ENCODE measurements around the gene PIGK.
"Not testable (repeated sequence)": the region's sequence is repeated elsewhere in the genome, so short reads cannot be mapped to it uniquely, and the experiment has no call there.

Gene PIGK

DNA sequence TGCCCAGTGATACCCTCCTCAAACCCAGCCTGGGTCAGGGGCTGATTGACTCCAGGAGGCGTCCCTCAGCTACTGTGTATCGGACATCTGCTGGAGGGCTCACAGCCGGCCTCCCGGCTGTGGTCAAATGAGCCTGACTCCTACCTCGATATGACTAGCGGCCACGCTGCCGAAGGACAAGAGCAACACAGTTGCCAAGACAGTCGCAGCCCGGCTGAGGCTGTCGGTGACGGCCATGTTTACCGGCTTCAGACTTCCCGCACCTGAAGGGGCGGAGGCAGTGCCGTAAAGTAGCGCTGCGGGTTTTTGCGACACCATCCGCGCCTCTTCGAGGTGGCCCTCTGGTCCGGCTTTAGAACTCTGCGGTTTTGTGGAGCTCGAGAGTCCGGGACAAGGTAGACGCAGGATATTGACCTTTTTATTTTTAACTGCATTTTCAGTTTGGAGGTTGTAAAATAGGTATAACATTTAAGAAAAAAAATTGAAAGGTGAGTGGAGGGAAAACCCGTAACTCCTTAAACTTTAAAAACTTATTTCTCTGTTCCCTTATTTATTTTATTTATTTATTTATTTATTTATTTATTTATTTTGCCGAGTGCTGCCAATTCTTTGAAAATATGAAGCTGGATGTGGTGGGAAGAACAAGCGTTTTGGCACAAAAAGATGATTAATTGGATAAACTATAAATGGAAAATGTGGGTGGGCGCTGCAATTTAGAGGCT is at the start of gene PIGK:
Gene PIGK (minus strand): TSS at position 265 of the 722 bp plus-strand sequence. CDS start 28 bp downstream, at position 237.
- DNase-seq: peak; percentile 80 to 95

DNA sequence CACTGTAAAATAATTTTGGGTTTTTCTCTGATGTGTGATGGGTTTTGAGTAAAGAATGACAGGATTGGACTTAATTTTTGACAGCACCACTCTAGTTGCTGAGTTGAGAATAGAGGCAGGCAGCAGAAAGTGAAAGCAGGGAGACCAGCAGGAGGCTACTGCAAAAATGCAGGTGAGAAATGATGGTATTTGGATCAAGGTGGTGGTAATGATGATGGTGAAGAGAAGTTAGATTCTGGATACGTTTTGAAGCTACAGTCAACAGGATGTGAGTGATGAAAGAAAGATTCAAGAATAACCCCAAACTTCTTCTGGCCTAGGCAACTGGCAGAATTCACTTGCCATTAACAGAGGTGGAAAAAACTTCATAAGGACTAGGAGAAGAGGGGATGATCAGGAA is 47.8 kb upstream of the PIGK start:
- DNase-seq: no peak

DNA sequence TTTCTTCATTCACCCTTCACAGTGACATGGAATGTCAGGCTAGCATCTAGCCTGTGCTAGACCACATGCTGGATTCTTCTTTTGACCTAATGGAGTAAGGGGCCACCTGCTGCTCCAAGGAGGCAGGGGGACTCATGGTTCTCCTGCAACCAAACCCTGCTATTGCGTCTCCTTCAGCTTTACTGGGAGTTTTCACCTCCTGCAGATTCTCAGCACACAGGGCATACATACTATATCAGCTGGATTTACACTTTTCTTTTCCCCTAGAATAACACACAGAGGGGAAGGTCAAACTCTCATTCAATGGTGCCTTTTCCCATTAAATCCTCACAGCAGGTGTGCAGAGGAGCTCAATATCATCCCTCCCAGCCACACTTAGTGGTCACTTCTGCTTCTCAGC is 46.0 kb upstream of the PIGK start:
- DNase-seq: no peak

DNA sequence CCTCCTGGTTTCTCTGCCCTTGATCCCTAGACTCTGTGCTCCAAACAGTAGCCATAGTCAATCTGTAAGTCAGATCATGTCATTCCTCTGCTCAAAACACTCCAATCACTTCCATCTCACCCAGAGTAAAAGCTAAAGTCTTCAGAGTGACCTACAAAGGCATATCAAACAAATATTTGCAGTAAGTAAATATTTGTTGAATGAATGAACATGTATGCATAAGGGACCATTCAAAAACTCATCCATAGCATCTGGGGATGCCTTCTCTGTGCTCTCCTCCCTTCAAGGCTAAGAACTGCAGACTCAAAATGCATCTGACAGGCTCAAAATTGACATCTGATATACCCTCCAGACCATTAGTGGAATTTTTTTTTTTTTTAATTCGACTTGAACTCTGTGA is 44.5 kb upstream of the PIGK start:
- no peak for DNase-seq

DNA sequence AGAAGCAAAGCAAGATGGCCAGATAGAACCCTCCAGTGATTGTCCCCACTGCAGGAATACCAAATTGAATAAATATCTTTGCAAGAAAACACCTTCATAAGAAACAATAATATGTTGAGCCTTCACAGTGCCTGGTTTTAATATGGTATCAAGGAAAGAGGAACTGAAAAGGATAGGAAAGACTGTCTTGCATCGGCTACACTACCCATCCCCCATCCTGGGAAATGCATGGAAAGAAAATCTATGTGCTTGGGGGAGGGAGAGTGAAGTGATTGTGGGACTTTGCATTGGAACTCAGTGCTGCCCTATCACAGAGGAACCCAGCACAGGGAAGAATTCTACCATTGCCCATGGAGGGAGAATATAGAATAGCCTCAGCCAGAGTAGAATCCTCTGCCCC is 34.0 kb upstream of the PIGK start:
- DNase-seq: no peak

DNA sequence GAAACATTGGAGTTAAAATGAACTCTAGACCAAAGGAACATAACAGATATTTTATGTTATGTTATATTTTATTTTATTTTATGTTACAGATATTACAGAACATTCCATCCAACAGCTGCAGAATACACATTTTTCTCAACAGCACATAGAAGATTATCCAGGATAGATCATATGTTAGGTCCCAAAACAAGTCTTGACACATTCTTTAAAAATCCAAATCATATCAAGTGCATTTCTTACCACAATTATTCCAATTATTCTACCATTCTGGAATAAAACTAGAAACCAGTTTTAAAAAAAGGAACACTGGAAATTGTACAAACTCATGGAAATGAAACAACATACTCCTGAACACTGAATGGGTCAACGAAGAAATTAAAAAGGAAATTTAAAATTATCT is 30.9 kb upstream of the PIGK start:
- DNase-seq: no peak

DNA sequence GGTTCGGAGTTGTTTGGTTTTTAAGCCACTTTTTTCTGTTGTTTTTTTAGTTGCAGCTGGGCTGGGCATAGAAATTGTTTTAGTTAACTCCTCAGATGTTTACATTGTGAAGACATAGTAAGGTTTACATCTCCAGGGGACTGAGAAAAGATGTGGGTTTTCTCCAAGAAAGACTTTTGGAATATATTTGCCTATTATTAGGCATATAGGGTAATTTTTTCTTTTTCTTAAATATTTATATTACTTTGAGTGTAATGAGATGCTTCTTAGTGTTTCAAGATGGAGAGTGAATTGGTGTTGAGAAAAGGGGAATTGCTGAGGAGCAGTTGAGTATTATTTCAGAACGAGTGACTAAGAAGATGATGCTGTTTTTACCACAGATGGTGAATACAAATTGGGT is 26.6 kb upstream of the PIGK start:
- DNase-seq: no peak

DNA sequence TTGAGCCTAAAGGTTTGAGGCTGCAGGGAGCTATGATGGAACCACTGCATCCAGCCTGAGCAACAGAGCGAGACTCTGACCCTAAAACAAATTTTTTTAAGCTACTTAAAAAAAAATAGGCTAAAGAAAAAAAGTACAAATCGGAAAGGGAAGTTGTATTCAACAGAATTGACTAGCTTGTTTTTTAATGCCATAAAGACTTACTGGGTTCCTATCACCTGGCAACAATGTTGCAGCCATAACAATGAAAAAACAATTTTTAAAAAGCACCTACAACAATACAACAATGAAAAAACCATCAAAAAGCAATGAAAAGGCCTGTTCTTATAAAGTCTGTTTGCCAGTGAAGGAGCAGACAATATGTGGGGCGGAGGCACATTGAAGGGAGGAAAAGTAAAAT is 20.1 kb upstream of the PIGK start:
- DNase-seq: no peak

DNA sequence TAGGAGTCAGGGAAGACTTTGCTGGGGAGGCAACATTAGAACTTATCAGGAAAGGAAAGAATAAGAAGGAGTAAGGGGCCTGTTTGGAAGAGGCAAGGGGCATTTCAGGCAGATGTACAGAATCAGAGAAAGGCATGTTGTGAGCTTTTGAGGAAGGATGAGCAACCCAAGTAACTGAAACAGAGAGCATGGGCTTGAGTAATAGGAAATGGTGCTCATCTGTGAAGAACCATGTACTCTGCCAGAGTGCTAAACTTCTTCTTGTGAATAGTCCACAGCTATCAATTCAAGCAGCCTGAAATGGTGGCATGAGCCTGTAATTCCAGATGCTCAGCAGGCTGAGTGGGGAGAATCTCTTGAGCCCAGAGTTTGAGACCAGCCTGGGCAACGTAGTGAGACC is 19.2 kb upstream of the PIGK start:
- no peak for DNase-seq

DNA sequence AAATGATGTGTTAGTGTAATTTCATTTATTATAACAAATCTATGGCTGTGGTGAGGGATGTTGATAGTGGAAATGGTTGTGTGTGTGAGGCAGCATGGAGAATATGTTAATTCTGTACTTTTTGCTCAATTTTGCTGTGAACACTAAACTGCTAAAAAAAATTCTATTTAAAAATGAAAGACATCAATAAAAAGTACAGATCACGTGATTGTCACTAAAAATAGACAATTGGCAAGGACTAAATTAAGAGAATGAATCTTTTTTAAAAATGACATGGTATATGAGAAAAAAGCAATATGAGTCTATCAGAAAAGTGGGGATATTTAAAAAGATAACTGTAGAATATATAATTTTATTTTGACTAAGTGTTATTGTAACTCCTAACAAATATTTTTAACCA is 15.7 kb upstream of the PIGK start:
- no peak for DNase-seq

DNA sequence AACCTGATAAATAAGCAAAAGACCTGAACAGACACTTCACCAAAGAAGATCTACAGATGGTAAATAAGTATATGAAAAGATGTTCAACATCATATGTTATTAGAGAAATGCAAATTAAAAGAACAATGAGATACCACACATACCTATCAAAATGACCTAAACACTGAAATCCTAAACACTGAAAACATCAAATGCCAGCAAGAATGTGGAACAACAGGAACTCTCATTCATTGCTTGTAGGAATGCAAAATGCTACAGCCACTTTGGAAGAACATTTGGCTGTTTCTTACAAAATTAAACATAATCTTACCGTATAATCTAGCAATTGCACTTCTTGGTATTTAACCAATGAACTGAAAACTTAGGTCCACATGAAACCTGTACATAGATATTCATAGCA is 14.9 kb upstream of the PIGK start:
- DNase-seq: no peak

DNA sequence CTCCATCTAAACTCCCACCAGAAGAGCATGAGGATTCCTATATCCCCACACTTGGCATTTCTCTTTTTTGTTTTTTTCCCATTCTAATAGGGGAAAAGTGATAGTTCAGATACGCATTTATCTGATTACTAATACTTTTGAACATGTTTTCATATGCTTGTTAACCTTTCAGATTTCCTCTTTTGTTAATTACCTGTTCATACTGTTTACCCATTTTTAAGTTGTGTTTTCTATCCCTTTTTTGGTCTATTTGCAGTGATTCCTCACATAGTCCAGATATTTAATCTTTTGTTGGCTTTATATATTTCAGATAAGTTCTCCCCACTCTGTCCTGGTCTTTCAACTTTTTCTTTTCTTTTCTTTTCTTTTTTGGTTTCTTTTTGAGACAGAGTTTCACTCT is 13.6 kb upstream of the PIGK start:
- DNase-seq: no peak

DNA sequence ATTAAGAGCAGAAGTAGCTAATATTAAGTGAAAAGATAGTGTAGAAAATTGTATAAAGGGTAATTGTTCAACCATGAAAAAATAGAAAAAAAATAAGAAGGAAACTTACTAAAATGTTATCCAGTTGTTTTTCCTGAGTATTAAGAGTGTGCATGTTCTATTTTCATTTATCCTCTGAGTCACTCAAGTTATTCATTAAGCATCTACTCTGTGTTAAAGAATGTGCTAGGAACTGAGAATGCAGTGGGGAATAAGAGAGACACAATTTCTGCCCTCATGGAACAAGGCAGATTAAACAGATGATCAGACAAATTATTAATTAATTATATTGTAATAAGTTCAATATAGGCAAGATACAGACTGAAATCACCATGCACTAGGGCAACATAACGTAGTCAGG is 10.8 kb upstream of the PIGK start:
- no peak for DNase-seq

DNA sequence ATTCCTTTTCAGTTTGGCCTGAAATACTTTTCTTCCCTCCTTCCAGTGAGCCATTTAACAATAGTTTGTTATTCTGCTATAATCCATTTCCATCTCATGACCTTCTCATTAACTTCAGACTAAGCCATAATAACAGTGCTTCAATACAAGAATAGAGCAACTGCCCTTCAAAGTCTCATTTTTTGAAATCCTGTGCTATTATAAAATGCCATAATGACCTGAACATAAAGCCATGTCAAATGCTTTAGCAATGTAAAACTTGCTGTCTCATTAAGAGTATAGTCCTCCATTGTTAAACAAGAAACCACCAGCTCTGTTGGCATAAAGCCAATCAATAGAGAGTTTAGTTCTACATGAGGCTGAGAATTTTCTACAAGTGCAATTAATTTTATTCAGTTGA is 9.6 kb upstream of the PIGK start:
- no peak for DNase-seq

DNA sequence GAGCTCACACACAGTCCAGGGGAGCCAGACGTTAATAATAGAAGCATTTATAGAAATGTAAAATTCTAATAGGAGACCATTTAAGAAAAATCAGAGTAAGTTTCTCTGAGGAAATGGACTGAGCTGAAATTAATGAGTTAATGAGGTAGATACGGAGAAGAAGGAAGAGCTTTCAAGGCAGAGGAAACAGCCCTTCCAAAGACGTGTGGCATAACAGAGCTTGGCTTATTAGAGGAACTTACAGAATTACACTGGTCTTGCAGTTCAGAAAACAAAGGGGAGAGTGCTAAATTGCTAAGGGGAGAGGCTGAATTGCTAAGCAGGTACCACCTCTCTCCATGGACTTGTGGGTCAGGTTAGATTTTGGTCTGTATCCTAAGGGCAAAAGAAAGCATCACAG is 8.2 kb upstream of the PIGK start:
- DNase-seq: no peak

DNA sequence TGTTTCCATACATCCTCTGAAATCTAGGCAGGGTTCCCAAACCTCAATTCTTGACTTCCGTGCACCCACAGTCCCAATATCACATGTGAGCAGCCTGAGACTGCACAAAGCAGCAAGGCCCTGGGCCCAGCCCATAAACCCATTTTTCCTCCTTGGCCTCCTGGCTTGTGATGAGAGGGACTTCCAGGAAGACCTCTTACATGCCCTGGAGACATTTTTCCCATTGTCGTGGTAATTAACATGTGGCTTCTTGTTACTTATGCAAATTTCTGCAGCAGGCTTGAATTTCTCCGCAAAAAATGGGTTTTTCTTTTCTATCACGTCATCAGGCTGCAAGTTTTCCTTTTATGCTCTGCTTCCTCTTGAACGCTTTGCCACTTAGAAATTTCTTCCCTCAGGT is 3.3 kb upstream of the PIGK start:
- DNase-seq: no peak

DNA sequence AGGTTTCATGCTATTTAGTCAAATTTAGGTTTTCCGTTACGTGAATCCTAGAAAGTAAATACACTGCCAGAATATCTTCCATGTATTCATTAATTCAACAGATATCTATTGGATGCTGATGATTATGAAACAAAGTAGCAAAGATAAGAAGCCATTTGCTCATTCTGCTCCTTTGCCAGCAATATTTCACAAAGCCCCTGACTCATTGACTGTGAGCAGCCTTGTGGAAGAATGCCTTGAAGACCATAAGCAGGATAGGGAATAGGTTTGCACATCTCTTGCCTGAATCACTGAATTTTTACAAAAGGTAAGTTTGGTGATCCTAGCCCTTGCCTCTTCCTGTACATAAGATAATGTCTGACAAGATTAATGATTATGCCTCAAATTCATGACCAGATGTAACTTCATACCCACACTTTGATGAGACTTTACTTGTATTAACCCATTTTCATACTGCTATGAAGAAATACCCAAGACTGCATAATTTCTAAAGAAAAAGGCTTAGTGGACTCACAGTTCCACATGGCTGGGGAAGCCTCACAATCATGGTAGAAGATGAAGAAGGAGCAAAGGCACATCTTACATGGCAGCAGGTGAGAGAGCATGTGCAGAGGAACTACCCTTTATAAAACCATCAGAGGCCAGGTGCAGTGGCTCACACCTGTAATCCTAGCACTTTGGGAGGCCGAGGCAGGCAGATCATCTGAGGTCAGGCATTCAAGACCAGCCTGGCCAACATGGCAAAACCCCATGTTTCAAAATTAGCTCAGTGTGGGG is 1.6 kb upstream of the PIGK start:
- peak in 1 of 2 experiments; percentile 24 for DNase-seq

DNA sequence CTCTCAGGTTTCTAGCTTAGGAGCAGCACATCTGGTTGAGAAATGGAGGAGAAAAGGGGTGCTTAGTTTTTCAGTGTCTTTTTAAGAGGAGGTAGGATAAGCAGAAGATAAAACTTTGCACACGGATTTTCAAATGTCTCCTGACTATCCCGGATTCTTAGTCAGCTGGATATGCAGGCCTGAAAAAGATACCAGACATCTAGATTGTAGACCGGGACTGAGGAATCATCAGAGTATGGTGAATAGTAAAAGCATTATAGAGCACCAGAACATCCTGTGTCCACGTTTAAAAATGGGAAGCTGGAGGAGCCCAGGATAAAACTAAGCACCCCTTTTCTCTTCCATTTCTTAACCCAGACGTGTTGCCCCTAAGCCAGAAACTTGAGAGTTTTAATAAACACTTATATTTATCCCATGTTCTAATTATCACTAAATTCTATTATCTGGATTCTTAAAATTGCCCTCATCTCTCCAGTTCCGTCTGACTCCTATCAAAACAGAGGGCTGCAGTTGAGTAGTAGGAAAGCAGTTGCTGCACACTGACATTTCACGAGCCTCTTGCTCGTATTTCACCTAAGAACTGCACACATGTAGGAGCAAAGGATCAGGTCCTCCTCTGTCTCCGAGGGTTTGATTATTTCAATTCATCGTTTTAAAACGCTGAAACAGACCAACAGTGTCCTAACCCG is 609 bp downstream of the PIGK start:
- DNase-seq: peak in 1 of 2 experiments; percentile 22

DNA sequence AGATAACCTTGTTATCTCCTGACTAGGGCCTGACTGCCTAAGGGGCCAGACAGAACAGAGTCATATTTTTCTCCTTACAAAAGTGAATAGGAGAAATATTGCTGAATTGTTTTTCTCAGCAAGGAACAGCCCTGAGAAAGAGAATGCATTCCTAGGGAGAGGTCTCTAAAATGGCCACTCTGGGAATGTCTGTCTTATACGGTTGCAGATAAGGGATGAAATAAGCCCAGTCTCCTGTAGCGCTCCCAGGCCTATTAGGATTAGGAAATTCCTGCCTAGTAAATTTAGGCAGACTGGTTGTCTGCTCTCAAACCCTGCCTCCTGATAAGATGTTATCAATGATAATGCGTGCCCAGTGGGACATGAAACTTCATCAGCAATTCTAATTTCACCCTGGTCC is 15.2 kb downstream of the PIGK start:
- not testable (repeated sequence) for DNase-seq

DNA sequence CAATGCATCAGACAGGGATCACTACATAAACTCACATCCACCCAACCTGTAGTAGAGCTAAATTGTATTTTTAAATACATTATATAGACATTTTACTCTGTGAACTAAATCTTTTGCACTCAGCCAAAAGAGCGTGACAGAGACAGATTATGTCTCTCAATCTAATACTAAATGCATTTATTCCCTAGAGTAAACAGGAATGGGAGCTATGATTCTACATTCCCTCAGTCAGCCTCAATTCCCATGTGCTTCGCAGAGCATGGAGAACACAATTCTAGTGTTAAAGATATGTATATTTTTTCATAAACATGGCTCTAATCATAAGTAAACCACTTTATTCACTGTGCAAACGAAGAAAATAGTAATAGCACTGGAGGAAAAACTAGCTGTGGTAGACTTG is 16.5 kb downstream of the PIGK start:
- no peak for DNase-seq

DNA sequence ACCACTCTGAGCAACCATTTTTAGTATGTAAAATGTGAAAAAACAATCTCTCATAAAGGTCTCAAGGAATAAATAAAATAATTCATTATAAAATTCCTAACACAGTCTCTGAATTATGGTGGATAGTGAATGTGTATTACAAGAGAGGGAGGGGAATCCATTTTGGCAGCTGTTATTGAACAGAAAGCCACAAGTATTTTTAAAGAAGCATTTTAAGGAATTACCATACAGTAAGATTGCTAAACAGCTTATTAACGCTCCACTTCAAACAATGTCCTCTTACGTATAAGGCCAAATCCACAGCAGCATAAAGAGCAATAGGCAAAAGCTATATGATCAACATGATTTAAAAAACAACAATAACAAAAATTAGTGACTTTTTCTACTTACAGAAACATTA is 18.4 kb downstream of the PIGK start:
- no peak for DNase-seq

DNA sequence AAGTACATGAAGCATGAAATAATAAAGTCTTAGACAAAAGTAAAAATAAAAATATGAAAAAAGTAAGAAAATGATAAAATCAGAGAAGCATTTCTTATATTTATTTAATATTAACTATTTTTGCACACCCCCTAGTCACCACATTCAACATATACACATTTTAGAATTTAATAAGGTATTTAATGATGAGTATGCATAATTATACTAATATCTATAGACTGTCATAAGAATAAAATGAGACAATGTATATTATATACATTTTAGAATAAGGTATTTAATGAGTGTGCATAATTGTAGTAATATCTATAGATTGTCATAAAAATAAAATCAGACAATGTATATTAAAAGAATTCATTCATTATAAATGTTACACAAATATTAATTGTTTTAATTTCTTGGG is 18.9 kb downstream of the PIGK start:
- DNase-seq: no peak

DNA sequence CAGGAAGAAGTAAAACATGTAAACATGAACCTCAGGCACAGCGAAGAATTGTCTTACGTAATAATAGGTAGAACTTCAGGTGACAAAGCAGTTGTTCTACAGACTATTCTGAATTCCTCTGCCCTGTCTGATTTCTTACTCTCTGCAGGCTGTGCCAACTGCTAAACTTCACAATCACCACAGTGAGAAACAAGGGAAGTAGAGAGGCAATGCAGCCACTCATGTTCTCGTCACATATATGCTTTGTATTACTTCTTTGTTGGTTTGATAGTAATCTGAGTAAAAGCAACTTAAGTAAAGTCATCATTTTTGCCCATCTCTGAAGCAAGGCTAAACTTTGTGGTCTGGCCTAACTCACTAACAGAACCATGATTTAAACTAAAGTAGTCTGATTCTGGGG is 21.9 kb downstream of the PIGK start:
- DNase-seq: no peak

DNA sequence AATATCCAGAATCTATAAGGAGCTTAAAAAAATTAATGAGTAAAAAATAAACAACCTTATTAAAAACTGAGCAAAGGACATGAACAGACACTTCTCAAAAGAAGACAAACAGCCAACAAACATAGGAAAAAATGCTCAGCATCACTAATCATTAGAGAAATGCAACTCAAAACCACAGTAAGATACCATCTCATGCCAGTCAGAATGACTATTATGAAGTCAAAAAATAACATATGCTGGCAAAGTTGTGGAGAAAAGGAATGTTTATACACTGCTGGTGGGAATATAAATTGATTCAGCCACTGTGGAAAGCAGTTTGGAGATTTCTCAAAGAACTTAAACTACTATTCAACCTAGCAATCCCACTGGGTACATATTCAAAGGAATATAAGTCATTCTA is 25.3 kb downstream of the PIGK start:
- no peak for DNase-seq

All from NCI-H526 (cell line).